Karpas-422 (cell line): ENCODE measurements around the gene MOB3B. TPM values are rescaled to one million over a fixed set of nuclear protein-coding genes. Genes with fewer than 3 reads are reported as not detected.

Experiments
- DNase-seq: peaks from one replicate; pipeline ENCODE4 v3.0.0-alpha.2; 2015
- H2AFZ ChIP-seq: fragments of 200-600 bp; sonication (generic); 2 replicates; pipeline ENCODE4 v1.6.1; 2014; ENCODE audit warnings: antibody characterized with exemption, low read length, mixed read lengths
- H3K27ac ChIP-seq: fragments of 200-600 bp; sonication (generic); 2 replicates; pipeline ENCODE4 v1.5.1; 2014; ENCODE audit warnings: mild to moderate bottlenecking, low read length, moderate library complexity
- H3K27me3 ChIP-seq: fragments of 200-600 bp; sonication (generic); 2 replicates; pipeline ENCODE4 v1.6.1; 2014; ENCODE audit warnings: low read length, mixed read lengths
- H3K36me3 ChIP-seq: fragments of 200-600 bp; sonication (generic); 2 replicates; pipeline ENCODE4 v1.6.1; 2014; ENCODE audit warnings: low read length, mixed read lengths; ENCODE audit not compliant: insufficient read depth
- H3K4me1 ChIP-seq: fragments of 200-600 bp; sonication (generic); 2 replicates; pipeline ENCODE4 v1.6.1; 2014; ENCODE audit warnings: mild to moderate bottlenecking, low read length, mixed read lengths
- H3K4me2 ChIP-seq: fragments of 200-600 bp; sonication (generic); 2 replicates; pipeline ENCODE4 v1.6.1; 2014; ENCODE audit warnings: low read length, low read depth, mild to moderate bottlenecking; ENCODE audit not compliant: poor library complexity, severe bottlenecking
- H3K4me3 ChIP-seq: fragments of 200-600 bp; sonication (generic); 2 replicates; pipeline ENCODE4 v1.5.1; 2014; ENCODE audit warnings: mild to moderate bottlenecking, antibody characterized with exemption, low read length, mixed read lengths
- H3K79me2 ChIP-seq: fragments of 200-600 bp; sonication (generic); 2 replicates; pipeline ENCODE4 v1.6.1; 2014; ENCODE audit warnings: mild to moderate bottlenecking, low read length, mixed read lengths
- H3K9ac ChIP-seq: fragments of 200-600 bp; sonication (generic); 2 replicates; pipeline ENCODE4 v1.6.0; 2014; ENCODE audit warnings: low read length
- H3K9me2 ChIP-seq: fragments of 200-600 bp; sonication (generic), shearing (Covaris generic); replicated peaks from 2 replicates; pipeline ENCODE4 v1.6.0; 2014; ENCODE audit warnings: mild to moderate bottlenecking, low read length, moderate library complexity; ENCODE audit not compliant: insufficient read depth
- H3K9me3 ChIP-seq: fragments of 300-700, 200-600 bp; sonication (generic); 2 replicates; pipeline ENCODE4 v1.6.1; 2014; ENCODE audit warnings: low read length, mixed read lengths
- H4K20me1 ChIP-seq: fragments of 200-600 bp; sonication (generic); 2 replicates; pipeline ENCODE4 v1.6.1; 2014; ENCODE audit warnings: mild to moderate bottlenecking, antibody characterized with exemption, low read length, low read depth; ENCODE audit not compliant: insufficient read depth
- total RNA-seq: library from RNA; depleted of rRNA; stranded (reverse); fragments of >200 nt; shearing (Covaris generic); gene quantifications from 2 replicates; pipeline ENCODE4 v1.2.3, GENCODE V29; 2014; ENCODE audit warnings: low replicate concordance

Gene MOB3B
- total RNA-seq, 1 experiment from 2014 or later: 0.45 TPM

GRCh38 chr9:27344776-27345175 lies 184.8 kb downstream of the MOB3B start:
- H2AFZ ChIP-seq: no peak overlapping the region

GRCh38 chr9:27341545-27342294 lies 187.9 kb downstream of the MOB3B start:
- Histone ChIP-seq H3K79me2 (no peaks in the 10 kb centered on the region), H4K20me1 (no peaks in the 10 kb centered on the region), H3K27ac (no peak overlapping the region), H3K9ac (no peak overlapping the region), H3K4me1 (no peaks in the 10 kb centered on the region), H3K9me3 (no peaks in the 10 kb centered on the region), H3K27me3 (no peaks in the 10 kb centered on the region), H3K4me3 (no peak overlapping the region), H2AFZ (no peak overlapping the region), H3K9me2 (no peaks in the 10 kb centered on the region), H3K4me2 (no peak overlapping the region), H3K36me3 (no peaks in the 10 kb centered on the region)
- DNase-seq: no peak

More at GRCh38 chr9:27344776-27345175, 184.8 kb downstream of the MOB3B start:
- H3K27me3 ChIP-seq: no peaks in the 10 kb centered on the region
- H3K79me2 ChIP-seq: no peaks in the 10 kb centered on the region
- no peak overlapping the region for H3K27ac ChIP-seq
- H3K9ac ChIP-seq: no peak overlapping the region
- DNase-seq: no peak
- H3K36me3 ChIP-seq: no peaks in the 10 kb centered on the region
- H3K9me2 ChIP-seq: no peaks in the 10 kb centered on the region
- H3K4me1 ChIP-seq: no peaks in the 10 kb centered on the region
- H3K4me2 ChIP-seq: no peak overlapping the region
- H3K4me3 ChIP-seq: no peak overlapping the region
- H3K9me3 ChIP-seq: no peaks in the 10 kb centered on the region
- H4K20me1 ChIP-seq: no peaks in the 10 kb centered on the region

DNA sequence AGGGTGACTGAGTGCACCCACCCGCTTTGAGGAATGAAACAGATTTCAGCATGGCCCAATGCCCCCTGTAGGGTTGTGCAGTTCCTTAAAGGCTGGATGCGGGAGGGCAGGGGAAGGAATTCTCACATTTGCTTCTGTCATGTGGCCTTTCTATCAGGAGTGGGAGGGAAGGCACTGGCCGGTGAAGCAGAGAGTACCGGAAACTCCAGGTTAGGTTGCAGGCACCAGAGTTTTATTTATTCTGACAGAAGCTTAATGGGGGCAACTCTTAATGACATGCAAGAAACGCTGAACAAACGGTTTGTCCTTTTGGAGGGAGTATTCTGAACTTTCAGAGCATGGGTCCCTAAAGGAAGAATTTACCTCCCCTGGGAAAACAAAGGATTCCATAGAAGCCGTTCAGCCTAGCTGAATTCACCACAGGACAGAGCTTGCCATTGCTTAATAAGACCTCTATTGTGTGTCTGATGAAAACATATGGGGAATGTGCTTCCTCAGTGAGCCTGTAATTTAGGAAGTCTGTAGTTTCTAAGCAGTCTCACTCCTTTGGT lies 188.6 kb downstream of the MOB3B start:
- Histone ChIP-seq H2AFZ (no peak overlapping the region), H3K79me2 (no peaks in the 10 kb centered on the region), H3K4me1 (no peaks in the 10 kb centered on the region), H3K9me2 (no peaks in the 10 kb centered on the region), H3K9me3 (no peaks in the 10 kb centered on the region), H3K27me3 (no peaks in the 10 kb centered on the region), H3K27ac (no peak overlapping the region), H3K36me3 (no peaks in the 10 kb centered on the region), H3K4me3 (no peak overlapping the region), H3K4me2 (no peak overlapping the region), H4K20me1 (no peaks in the 10 kb centered on the region), H3K9ac (no peak overlapping the region)
- DNase-seq: no peak

GRCh38 chr9:27340285-27340674 lies 189.3 kb downstream of the MOB3B start:
- Histone ChIP-seq H3K27ac (no peak overlapping the region), H3K4me3 (no peak overlapping the region), H3K36me3 (no peaks in the 10 kb centered on the region), H4K20me1 (no peaks in the 10 kb centered on the region), H3K9me3 (no peaks in the 10 kb centered on the region), H3K79me2 (no peaks in the 10 kb centered on the region), H3K4me2 (no peak overlapping the region), H2AFZ (no peak overlapping the region), H3K27me3 (no peaks in the 10 kb centered on the region), H3K4me1 (no peaks in the 10 kb centered on the region), H3K9ac (no peak overlapping the region), H3K9me2 (no peaks in the 10 kb centered on the region)
- no peak for DNase-seq

DNA sequence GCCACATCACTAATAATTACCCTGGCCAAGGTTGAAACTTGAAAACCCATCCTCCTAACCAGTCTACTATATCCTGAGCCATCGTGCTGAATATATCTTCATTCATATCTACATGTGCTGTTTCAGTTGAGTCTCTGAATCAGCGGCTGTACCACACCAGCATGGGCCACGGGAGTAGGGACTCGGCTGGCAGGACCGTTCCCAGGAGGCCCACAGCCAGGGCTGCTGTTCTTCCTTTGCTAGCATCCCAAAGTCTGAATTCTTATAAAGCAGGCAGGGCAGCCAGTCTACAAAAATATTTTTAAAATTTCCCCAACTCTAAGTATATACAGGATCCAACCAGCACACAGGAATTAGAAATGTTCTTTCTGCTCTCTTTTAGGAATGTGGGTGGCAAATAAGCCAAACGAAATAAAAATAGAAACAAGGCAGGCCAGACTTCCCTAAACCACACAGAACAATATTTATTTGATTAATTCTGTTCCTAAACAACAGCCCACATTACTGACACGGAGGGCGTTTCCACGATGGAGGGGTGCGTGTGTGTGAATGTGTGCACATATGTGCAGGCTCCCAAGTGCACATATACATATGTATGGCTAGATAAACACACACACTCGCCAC lies 189.8 kb downstream of the MOB3B start:
- H3K4me2 ChIP-seq: no peak overlapping the region
- H3K4me3 ChIP-seq: no peak overlapping the region
- DNase-seq: no peak
- H4K20me1 ChIP-seq: no peaks in the 10 kb centered on the region
- H3K27ac ChIP-seq: no peak overlapping the region
- no peaks in the 10 kb centered on the region for H3K36me3 ChIP-seq
- H2AFZ ChIP-seq: no peak overlapping the region
- no peaks in the 10 kb centered on the region for H3K79me2 ChIP-seq
- H3K27me3 ChIP-seq: no peaks in the 10 kb centered on the region
- H3K4me1 ChIP-seq: no peaks in the 10 kb centered on the region
- H3K9me2 ChIP-seq: no peaks in the 10 kb centered on the region
- no peaks in the 10 kb centered on the region for H3K9me3 ChIP-seq
- no peak overlapping the region for H3K9ac ChIP-seq

- no peaks in the 10 kb centered on the region for H3K36me3 ChIP-seq
- H3K4me3 ChIP-seq: no peak overlapping the region
- H3K9ac ChIP-seq: no peak overlapping the region
- H3K4me2 ChIP-seq: no peak overlapping the region
- DNase-seq: no peak
- H3K27me3 ChIP-seq: no peaks in the 10 kb centered on the region
- no peaks in the 10 kb centered on the region for H3K9me2 ChIP-seq
- H4K20me1 ChIP-seq: no peaks in the 10 kb centered on the region
- no peaks in the 10 kb centered on the region for H3K4me1 ChIP-seq
- no peak overlapping the region for H3K27ac ChIP-seq
- H3K9me3 ChIP-seq: no peaks in the 10 kb centered on the region
- H3K79me2 ChIP-seq: no peaks in the 10 kb centered on the region
- no peak overlapping the region for H2AFZ ChIP-seq
Observed at GRCh38 chr9:27338527-27338903, 191.1 kb downstream of the MOB3B start.

GRCh38 chr9:27337833-27338526 lies 191.6 kb downstream of the MOB3B start:
- no peaks in the 10 kb centered on the region for H3K9me2 ChIP-seq
- no peaks in the 10 kb centered on the region for H3K4me1 ChIP-seq
- DNase-seq: no peak
- no peak overlapping the region for H3K27ac ChIP-seq
- H3K4me2 ChIP-seq: no peak overlapping the region
- H3K27me3 ChIP-seq: no peaks in the 10 kb centered on the region
- H2AFZ ChIP-seq: no peak overlapping the region
- no peak overlapping the region for H3K4me3 ChIP-seq
- no peaks in the 10 kb centered on the region for H3K36me3 ChIP-seq
- H3K79me2 ChIP-seq: no peaks in the 10 kb centered on the region
- H4K20me1 ChIP-seq: no peaks in the 10 kb centered on the region
- no peaks in the 10 kb centered on the region for H3K9me3 ChIP-seq
- H3K9ac ChIP-seq: no peak overlapping the region

DNA sequence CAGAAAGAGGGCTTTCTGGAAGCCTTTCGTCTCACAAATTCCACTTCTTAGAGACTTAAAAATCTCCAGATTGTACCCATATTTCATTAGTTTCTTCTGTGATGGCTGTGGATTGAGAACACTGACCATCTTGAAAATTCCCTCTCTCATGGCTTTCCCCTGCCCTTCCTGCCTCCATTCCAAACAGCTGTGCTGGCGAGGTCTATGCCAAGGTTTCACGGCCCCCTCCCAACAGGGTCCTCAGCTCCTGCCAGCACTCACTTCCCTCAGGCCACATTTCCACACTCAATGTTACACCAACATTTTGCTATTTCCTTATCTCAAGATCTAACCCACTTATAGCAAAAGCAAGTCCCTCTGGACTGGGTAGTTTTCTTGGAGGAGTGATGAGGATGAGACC lies 192.4 kb downstream of the MOB3B start:
- H4K20me1 ChIP-seq: no peaks in the 10 kb centered on the region
- no peak overlapping the region for H3K9ac ChIP-seq
- H3K36me3 ChIP-seq: no peaks in the 10 kb centered on the region
- no peaks in the 10 kb centered on the region for H3K27me3 ChIP-seq
- H3K27ac ChIP-seq: no peak overlapping the region
- DNase-seq: no peak
- H3K4me2 ChIP-seq: no peak overlapping the region
- H3K9me3 ChIP-seq: no peaks in the 10 kb centered on the region
- no peak overlapping the region for H2AFZ ChIP-seq
- H3K4me3 ChIP-seq: no peak overlapping the region
- H3K4me1 ChIP-seq: no peaks in the 10 kb centered on the region
- H3K9me2 ChIP-seq: no peaks in the 10 kb centered on the region
- H3K79me2 ChIP-seq: no peaks in the 10 kb centered on the region
